Adrenal gland (tissue), 12 donors: ENCODE results near the gene SMG9. TPM values are rescaled to one million over a fixed set of nuclear protein-coding genes. Genes with fewer than 3 reads are reported as not detected.

Experiments
- DNase-seq, 7 donors: peaks; one replicate each; pipeline ENCODE4 v3.0.0-alpha.2; 2019 to 2020
- H3K27ac ChIP-seq, 5 donors: fragments of 200-600 bp; sonication (generic) in 4 of 5; 1 replicate in 3 of 5; 2 replicates in 2 of 5; pipeline versions ENCODE4 v1.5.1 to v1.8.0; 2016 to 2020; ENCODE audit warnings: mild to moderate bottlenecking in 1 of 5
- H3K27me3 ChIP-seq: fragments of 200-600 bp; 2 replicates; pipeline ENCODE4 v1.8.0; 2021
- H3K36me3 ChIP-seq, 2 donors: fragments of 200-600 bp; replicated peaks in 1 of 2; 1 replicate in 1 of 2; 2 replicates in 1 of 2; pipeline versions ENCODE4 v1.5.1 to v1.8.0; 2018 to 2022
- H3K4me1 ChIP-seq, 2 donors: fragments of 200-600 bp; replicated peaks in 1 of 2; 1 replicate in 1 of 2; 2 replicates in 1 of 2; pipeline versions ENCODE4 v1.5.1 to v1.8.0; 2018 to 2021
- H3K4me3 ChIP-seq, 4 donors: fragments of 200-600 bp; sonication (generic) in 3 of 4; one replicate each; pipeline ENCODE4 v1.5.1; 2016 to 2018
- H3K9me3 ChIP-seq, 3 donors: fragments of 200-600 bp; sonication (generic) in 1 of 3; replicated peaks in 1 of 3; 1 replicate in 2 of 3; 2 replicates in 1 of 3; pipeline versions ENCODE4 v1.5.1 to v1.8.0; 2016 to 2021
- POLR2A ChIP-seq, 2 donors: fragments of 450-650 bp; IDR thresholded peaks; one replicate each; pipeline ENCODE4 v1.6.1; 2017; ENCODE audit warnings: antibody characterized with exemption in 2 of 2, mild to moderate bottlenecking in 2 of 2, moderate library complexity in 1 of 2
- WGBS, 4 donors: extraction: QIAGEN DNeasy Blood & Tissue Kit in 2 of 4; methylation state at CpG; one replicate each; pipeline versions ENCODE4 v1.1.5 to v1.1.7; 2013 to 2017; 5-methylcytosine and 5-hydroxymethylcytosine counted together
- intact Hi-C, 2 donors: fragments of 100-400 bp; cut with DNase I; formaldehyde crosslinking; loops; one replicate each; pipeline versions ENCODE4 v1.14.1 to v1.15.0; 2022 to 2023
- polyA plus RNA-seq, 3 donors: library from polyadenylated mRNA; stranded (reverse); fragments of 200-250 nt in 2 of 3; fragments of 350-450 nt in 1 of 3; fragmentation: Illumina TruSeq in 1 of 3; extraction: RNeasy Lipid Tissue Mini Kit (QIAGEN cat#74804) in 1 of 3; gene quantifications; one replicate each; pipeline ENCODE4 v1.2.3, GENCODE V29; 2013 to 2014
- total RNA-seq, 9 donors: library from RNA; depleted of rRNA in 4 of 9; stranded (reverse); fragments of >200 nt in 4 of 9; fragments of 120-200 nt in 1 of 9; fragmentation: NEBNext Ultra II Directional in 1 of 9; extraction: Animal tissue kit (Norgen Biotek cat#: 25700) in 1 of 9; gene quantifications; one replicate each; pipeline versions ENCODE4 v1.1.0 to v1.2.4, GENCODE V29; 2013 to 2023
- TF ChIP-seq, protein P1 (sequence below), 6 experiments: fragments of 450-650 bp in 4 of 6; fragments of 200-600 bp in 2 of 6; sonication (generic) in 1 of 6; IDR thresholded peaks; 1 replicate in 5 of 6; 2 replicates in 1 of 6; pipeline versions ENCODE4 v1.5.1 to v1.8.0; 2016 to 2021; ENCODE audit warnings: antibody characterized with exemption in 6 of 6, mild to moderate bottlenecking in 2 of 6, moderate library complexity in 1 of 6
- donor health status: healthy with polysubstance abuse.
- donor health status: Bipolar disorder and iron deficiency.
- donor health status: DM: yes; HTN: yes; CAD: no.
- donor health status: DM: no; HTN: no; CAD: no.
- donor health status: DM: no; HTN: no; CAD: no.
- donor health status: DM: yes; HTN: yes; CAD: no.

The SMG9 gene
- total and polyA plus RNA-seq, 12 donors, result 19.4 to 63.2 (median 42.8) TPM

DNA sequence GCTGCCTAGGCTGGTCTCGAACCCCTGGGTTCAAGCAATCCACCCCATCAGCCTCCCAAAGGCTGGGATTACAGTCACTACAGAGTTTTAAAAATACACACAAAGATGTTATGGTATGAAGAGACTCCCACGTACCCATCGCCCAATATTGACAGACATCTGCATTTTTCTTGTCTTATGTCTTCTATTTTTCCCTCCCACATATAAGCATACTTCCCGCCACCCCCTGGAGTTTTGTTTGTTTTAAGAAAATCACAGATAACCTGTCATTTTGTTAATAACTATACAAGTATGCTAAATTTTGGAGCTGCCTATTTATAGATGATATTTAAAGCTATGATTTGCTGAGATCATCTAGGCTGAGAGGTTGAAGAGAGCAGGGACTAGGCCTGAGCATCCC is 6.2 kb upstream of the SMG9 start:
- 84 to 88% (median 85%) methylated on average over 4 of the region's 4 CpGs for WGBS, 4 donors
- intact Hi-C loops, result no loop called here
- H3K9me3 ChIP-seq, result no peaks in the 10 kb centered on the region
- H3K36me3 ChIP-seq, result no peaks in the 10 kb centered on the region
- TF ChIP-seq POLR2A (IDR thresholded peaks at IDR 0.05), result no peak
- TF ChIP-seq, protein P1, sequence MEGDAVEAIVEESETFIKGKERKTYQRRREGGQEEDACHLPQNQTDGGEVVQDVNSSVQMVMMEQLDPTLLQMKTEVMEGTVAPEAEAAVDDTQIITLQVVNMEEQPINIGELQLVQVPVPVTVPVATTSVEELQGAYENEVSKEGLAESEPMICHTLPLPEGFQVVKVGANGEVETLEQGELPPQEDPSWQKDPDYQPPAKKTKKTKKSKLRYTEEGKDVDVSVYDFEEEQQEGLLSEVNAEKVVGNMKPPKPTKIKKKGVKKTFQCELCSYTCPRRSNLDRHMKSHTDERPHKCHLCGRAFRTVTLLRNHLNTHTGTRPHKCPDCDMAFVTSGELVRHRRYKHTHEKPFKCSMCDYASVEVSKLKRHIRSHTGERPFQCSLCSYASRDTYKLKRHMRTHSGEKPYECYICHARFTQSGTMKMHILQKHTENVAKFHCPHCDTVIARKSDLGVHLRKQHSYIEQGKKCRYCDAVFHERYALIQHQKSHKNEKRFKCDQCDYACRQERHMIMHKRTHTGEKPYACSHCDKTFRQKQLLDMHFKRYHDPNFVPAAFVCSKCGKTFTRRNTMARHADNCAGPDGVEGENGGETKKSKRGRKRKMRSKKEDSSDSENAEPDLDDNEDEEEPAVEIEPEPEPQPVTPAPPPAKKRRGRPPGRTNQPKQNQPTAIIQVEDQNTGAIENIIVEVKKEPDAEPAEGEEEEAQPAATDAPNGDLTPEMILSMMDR (IDR thresholded peaks at IDR 0.05), result no peak
- peaks cover 4 to 24% of the 10 kb centered on the region in 2 donors for H3K4me1 ChIP-seq
- no peak overlapping the region for H3K4me3 ChIP-seq
- DNase-seq, result no peak
- no peaks in the 10 kb centered on the region for H3K27me3 ChIP-seq
- H3K27ac ChIP-seq, result no peak overlapping the region

DNA sequence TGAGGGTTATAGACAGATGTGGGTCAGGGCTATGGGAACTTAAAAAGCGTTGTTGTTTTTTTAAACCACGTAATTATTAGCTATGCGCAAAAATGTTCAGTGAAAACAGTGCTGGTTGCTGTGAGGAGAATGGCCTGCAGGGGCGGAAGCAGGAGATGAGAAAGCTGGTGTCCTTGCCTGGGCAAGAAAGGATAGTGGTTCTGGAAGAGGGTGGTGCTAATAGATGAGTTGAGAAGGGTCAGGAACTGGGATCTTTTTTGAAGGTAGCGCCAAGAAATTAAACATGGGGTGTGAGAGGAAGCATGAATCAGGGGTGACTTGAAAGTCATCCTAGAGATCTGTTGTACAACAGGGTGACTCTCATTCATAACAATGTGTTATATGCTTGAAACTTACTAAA is 4.8 kb upstream of the SMG9 start:
- Histone ChIP-seq H3K4me3 (no peak overlapping the region), H3K27me3 (no peaks in the 10 kb centered on the region), H3K27ac (peak overlapping the region in 1 of 5 donors; percentile 53), H3K9me3 (no peaks in the 10 kb centered on the region), H3K4me1 (peaks cover 11 to 19% of the 10 kb centered on the region in 2 donors), H3K36me3 (no peaks in the 10 kb centered on the region)
- intact Hi-C loops, result no loop called here
- TF ChIP-seq, protein P1 (IDR thresholded peaks at IDR 0.05), result peak; percentile 32 to 56 (median 46)
- TF ChIP-seq POLR2A (IDR thresholded peaks at IDR 0.05), result no peak
- WGBS, 4 donors, result 17 to 49% (median 37%) methylated on average over 5 of the region's 5 CpGs
- peak in 5 of 7 donors; percentile 43 to 64 (median 50) for DNase-seq

DNA sequence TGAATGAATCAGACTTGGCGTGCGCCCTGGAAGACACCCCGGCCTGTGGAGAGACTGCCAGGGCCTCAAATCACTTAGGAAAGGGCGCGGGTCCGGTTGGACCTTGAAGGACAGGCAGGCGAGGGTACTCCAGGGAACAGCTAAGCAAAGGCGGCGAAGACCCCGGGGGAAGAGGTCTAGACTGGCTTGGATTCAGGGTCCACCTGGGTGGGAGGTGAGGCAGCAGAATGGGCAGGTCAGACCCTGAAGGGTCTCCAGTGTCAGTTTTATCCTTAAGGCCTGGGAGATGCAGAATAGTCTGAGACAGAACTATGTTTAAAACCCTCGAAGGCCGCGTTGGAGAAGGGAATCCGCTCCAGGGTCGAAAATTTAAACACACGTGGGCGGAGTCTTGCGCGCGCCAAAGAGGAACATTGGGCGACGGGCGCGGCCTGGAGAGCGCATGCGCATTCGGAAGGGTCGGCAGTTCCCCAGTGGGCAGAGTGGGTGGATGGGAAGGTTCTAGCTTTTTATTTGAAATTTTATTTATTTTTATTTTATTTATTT is 567 bp upstream of the SMG9 start:
- DNase-seq, result peak; percentile 77 to 86 (median 82)
- Histone ChIP-seq H3K27ac (peak overlapping the region; percentile 91 to 100 (median 98)), H3K4me1 (peaks cover 27 to 33% of the 10 kb centered on the region in 2 donors), H3K9me3 (no peaks in the 10 kb centered on the region), H3K27me3 (no peaks in the 10 kb centered on the region), H3K36me3 (peaks cover 0 to 9% of the 10 kb centered on the region in 2 donors), H3K4me3 (peak overlapping the region; percentile 22 to 66 (median 49))
- intact Hi-C loops, result no loop called here
- TF ChIP-seq POLR2A (IDR thresholded peaks at IDR 0.05), result no peak
- TF ChIP-seq, protein P1 (IDR thresholded peaks at IDR 0.05), result peak in 1 of 6 experiments; percentile 0
- 0 to 1% (median 1%) methylated on average over 27 to 28 of the region's 28 CpGs for WGBS, 4 donors

DNA sequence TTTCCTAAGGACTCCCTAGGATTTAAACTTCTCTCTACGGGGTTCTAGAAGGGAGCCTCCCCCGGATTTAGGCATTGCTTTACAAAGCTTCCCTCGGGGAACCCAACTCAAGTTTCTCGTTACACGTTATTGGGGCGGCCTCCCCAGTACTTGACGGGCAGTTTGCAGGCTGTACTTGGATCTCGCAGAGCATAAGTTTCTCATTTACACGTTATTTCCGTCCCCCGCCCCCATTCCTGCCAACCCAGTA is 584 bp downstream of the SMG9 start:
- DNase-seq, result no peak
- Histone ChIP-seq H3K4me3 (peak overlapping the region; percentile 47 to 74 (median 63)), H3K27me3 (no peaks in the 10 kb centered on the region), H3K27ac (peak overlapping the region; percentile 91 to 100 (median 98)), H3K36me3 (peaks cover 0 to 20% of the 10 kb centered on the region in 2 donors), H3K9me3 (no peaks in the 10 kb centered on the region), H3K4me1 (peaks cover 27 to 33% of the 10 kb centered on the region in 2 donors)
- WGBS, 4 donors, result 0% methylated on average over 9 to 11 of the region's 11 CpGs
- intact Hi-C loops, result no loop called here
- TF ChIP-seq POLR2A (IDR thresholded peaks at IDR 0.05), result no peak
- TF ChIP-seq, protein P1 (IDR thresholded peaks at IDR 0.05), result no peak
